HEK293T (cell line): Measurements from ENCODE around the gene GPR142.

Source experiments
- BHLHE40 ChIP-seq: fragments of 450-650 bp; IDR thresholded peaks from 2 replicates; pipeline ENCODE4 v1.6.1; 2016; ENCODE audit warnings: mild to moderate bottlenecking, moderate library complexity, borderline replicate concordance
- CTBP1 ChIP-seq: fragments of 450-650 bp; IDR thresholded peaks from 2 replicates; pipeline ENCODE4 v1.6.1; 2016; ENCODE audit warnings: borderline replicate concordance
- FOXK2 ChIP-seq: fragments of 450-650 bp; IDR thresholded peaks from 2 replicates; pipeline ENCODE4 v1.6.1; 2016; ENCODE audit warnings: mild to moderate bottlenecking
- FOXM1 ChIP-seq: fragments of 450-650 bp; IDR thresholded peaks from 2 replicates; pipeline ENCODE4 v1.6.1; 2017; ENCODE audit warnings: mild to moderate bottlenecking, borderline replicate concordance
- HDGF ChIP-seq: fragments of 450-650 bp; IDR thresholded peaks from 2 replicates; pipeline ENCODE4 v1.6.1; 2017; ENCODE audit warnings: antibody characterized with exemption, borderline replicate concordance
- SUZ12 ChIP-seq: fragments of 450-650 bp; IDR thresholded peaks from 2 replicates; pipeline ENCODE4 v1.6.1; 2016; ENCODE audit warnings: mild to moderate bottlenecking
- TARDBP ChIP-seq: fragments of 450-650 bp; IDR thresholded peaks from 2 replicates; pipeline ENCODE4 v1.6.1; 2016
- TF ChIP-seq, protein P1 (sequence below): fragments of 450-650 bp; IDR thresholded peaks from 2 replicates; pipeline ENCODE4 v1.6.1; 2016

DNA sequence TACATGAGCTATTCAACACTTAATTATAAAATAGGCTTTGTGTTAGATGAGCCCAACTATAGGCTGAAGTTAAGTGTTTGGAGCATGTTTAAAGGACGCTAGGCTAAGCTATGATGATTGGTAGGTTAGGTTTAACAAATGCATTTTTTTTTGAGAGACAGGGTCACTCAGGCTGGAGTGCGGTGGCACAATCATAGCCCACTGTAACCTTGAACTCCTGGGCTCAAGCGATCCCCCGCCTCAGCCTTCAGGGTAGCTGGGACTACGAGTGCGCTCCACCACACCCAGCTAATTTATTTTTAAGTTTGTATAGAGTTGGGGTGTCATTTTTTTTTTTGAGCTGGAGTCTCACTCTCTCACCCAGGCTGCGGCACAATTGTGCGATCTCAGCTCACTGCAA lies 45.3 kb downstream of the GPR142 start:
- TF ChIP-seq SUZ12: no peak
- TF ChIP-seq FOXK2: no peak
- TF ChIP-seq FOXM1: no peak
- TF ChIP-seq, protein P1, sequence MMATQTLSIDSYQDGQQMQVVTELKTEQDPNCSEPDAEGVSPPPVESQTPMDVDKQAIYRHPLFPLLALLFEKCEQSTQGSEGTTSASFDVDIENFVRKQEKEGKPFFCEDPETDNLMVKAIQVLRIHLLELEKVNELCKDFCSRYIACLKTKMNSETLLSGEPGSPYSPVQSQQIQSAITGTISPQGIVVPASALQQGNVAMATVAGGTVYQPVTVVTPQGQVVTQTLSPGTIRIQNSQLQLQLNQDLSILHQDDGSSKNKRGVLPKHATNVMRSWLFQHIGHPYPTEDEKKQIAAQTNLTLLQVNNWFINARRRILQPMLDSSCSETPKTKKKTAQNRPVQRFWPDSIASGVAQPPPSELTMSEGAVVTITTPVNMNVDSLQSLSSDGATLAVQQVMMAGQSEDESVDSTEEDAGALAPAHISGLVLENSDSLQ: no peak
- no peak for TF ChIP-seq HDGF
- TF ChIP-seq BHLHE40: no peak
- TF ChIP-seq CTBP1: no peak
- TF ChIP-seq TARDBP: no peak
